ENCODE data around the gene PARD6B.
"Not testable (repeated sequence)": the region's sequence is repeated elsewhere in the genome, so short reads cannot be mapped to it uniquely, and the experiment has no call there.

The PARD6B gene

GRCh38 chr20:50701041-50701963, 30.1 kb upstream of the PARD6B start:
- H3K4me3 ChIP-seq (ENCODE audit: low read length), result no peak overlapping the region
- DNase-seq (ENCODE audit: low read depth, low spot score), result no peak

GRCh38 chr20:50703651-50704438, 27.5 kb upstream of the PARD6B start:
- not testable (repeated sequence) for H3K4me3 ChIP-seq (ENCODE audit: low read length); DNase-seq (ENCODE audit: low read depth, low spot score)

- H3K4me3 ChIP-seq (ENCODE audit: low read length), result no peak overlapping the region
- no peak for DNase-seq (ENCODE audit: low read depth, low spot score)
Observed at GRCh38 chr20:50704514-50704913, 26.9 kb upstream of the PARD6B start.

GRCh38 chr20:50704971-50705370, 26.4 kb upstream of the PARD6B start:
- no peak overlapping the region for H3K4me3 ChIP-seq (ENCODE audit: low read length)
- peak; percentile 18 for DNase-seq (ENCODE audit: low read depth, low spot score)

GRCh38 chr20:50708845-50709635, 22.3 kb upstream of the PARD6B start:
- H3K4me3 ChIP-seq (ENCODE audit: low read length), result no peak overlapping the region
- DNase-seq (ENCODE audit: low read depth, low spot score), result no peak

- no peak overlapping the region for H3K4me3 ChIP-seq (ENCODE audit: low read length)
Observed at GRCh38 chr20:50709636-50709973, 21.8 kb upstream of the PARD6B start.

GRCh38 chr20:50710492-50711063, 20.8 kb upstream of the PARD6B start:
- no peak overlapping the region for H3K4me3 ChIP-seq (ENCODE audit: low read length)
- DNase-seq (ENCODE audit: low read depth, low spot score), result no peak

More at GRCh38 chr20:50709636-50709973, 21.8 kb upstream of the PARD6B start:
- no peak for DNase-seq (ENCODE audit: low read depth, low spot score)

GRCh38 chr20:50711113-50711825, 20.1 kb upstream of the PARD6B start:
- no peak for DNase-seq (ENCODE audit: low read depth, low spot score)
- no peak overlapping the region for H3K4me3 ChIP-seq (ENCODE audit: low read length)

- H3K4me3 ChIP-seq (ENCODE audit: low read length), result no peak overlapping the region
- DNase-seq (ENCODE audit: low read depth, low spot score), result no peak
Observed at GRCh38 chr20:50712771-50713656, 18.4 kb upstream of the PARD6B start.

GRCh38 chr20:50713657-50714101, 17.7 kb upstream of the PARD6B start:
- H3K4me3 ChIP-seq (ENCODE audit: low read length), result no peak overlapping the region
- no peak for DNase-seq (ENCODE audit: low read depth, low spot score)

- DNase-seq (ENCODE audit: low read depth, low spot score); H3K4me3 ChIP-seq (ENCODE audit: low read length): not testable (repeated sequence)
Observed at GRCh38 chr20:50714426-50714825, 17.0 kb upstream of the PARD6B start.

- H3K4me3 ChIP-seq (ENCODE audit: low read length), result no peak overlapping the region
- DNase-seq (ENCODE audit: low read depth, low spot score), result no peak
Observed at GRCh38 chr20:50715694-50716093, 15.7 kb upstream of the PARD6B start.

GRCh38 chr20:50716518-50716917, 14.9 kb upstream of the PARD6B start:
- DNase-seq (ENCODE audit: low read depth, low spot score), result no peak
- no peak overlapping the region for H3K4me3 ChIP-seq (ENCODE audit: low read length)

- H3K4me3 ChIP-seq (ENCODE audit: low read length), result no peak overlapping the region
- DNase-seq (ENCODE audit: low read depth, low spot score), result no peak
Observed at GRCh38 chr20:50717312-50717711, 14.1 kb upstream of the PARD6B start.

- H3K4me3 ChIP-seq (ENCODE audit: low read length), result no peak overlapping the region
- no peak for DNase-seq (ENCODE audit: low read depth, low spot score)
Observed at GRCh38 chr20:50717974-50718761, 13.2 kb upstream of the PARD6B start.

GRCh38 chr20:50719328-50719727, 12.1 kb upstream of the PARD6B start:
- no peak overlapping the region for H3K4me3 ChIP-seq (ENCODE audit: low read length)
- DNase-seq (ENCODE audit: low read depth, low spot score), result no peak

GRCh38 chr20:50720026-50720425, 11.4 kb upstream of the PARD6B start:
- no peak for DNase-seq (ENCODE audit: low read depth, low spot score)
- no peak overlapping the region for H3K4me3 ChIP-seq (ENCODE audit: low read length)

Data from Jurkat, Clone E6-1 (cell line).